WTC11 (cell line): Measurements from ENCODE around the gene UROC1. TPM values are rescaled to one million over a fixed set of nuclear protein-coding genes. Genes with fewer than 3 reads are reported as not detected.
"Not testable (repeated sequence)": the region's sequence is repeated elsewhere in the genome, so short reads cannot be mapped to it uniquely, and the experiment has no call there.

Experiments used
- ATAC-seq: fragments of 200-7000 bp; cut with Tn5 transposase; 2 replicates; pipeline ENCODE4 v1.10.0; 2021; ENCODE audit warnings: mild to moderate bottlenecking, moderate library complexity
- CTCF ChIA-PET: fragments of 300-600 bp; sonication (Branson Sonifier 250); formaldehyde crosslinking; loops from one replicate; lab custom pipeline; 2021; ENCODE audit warnings: antibody characterized with exemption; lab: Charles Lee
- POLR2A ChIA-PET: fragments of 350-600 bp; sonication (Branson Sonifier 250); formaldehyde crosslinking; loops from one replicate; lab custom pipeline; 2021; ENCODE audit warnings: antibody characterized with exemption; lab: Charles Lee
- DNase-seq: peaks from one replicate; pipeline ENCODE4 v3.0.0; 2021; ENCODE audit warnings: low spot score
- H3K27ac Mint-ChIP-seq: 2 replicates; pipeline ENCODE4 v1.8.0; 2021; ENCODE audit warnings: mixed read lengths
- H3K27me3 Mint-ChIP-seq: 2 replicates; pipeline ENCODE4 v1.8.0; 2021; ENCODE audit warnings: low read depth, mild to moderate bottlenecking, moderate library complexity, mixed read lengths
- H3K36me3 Mint-ChIP-seq: 2 replicates; pipeline ENCODE4 v1.8.0; 2021; ENCODE audit warnings: mixed read lengths
- H3K4me1 Mint-ChIP-seq: 2 replicates; pipeline ENCODE4 v1.8.0; 2022; ENCODE audit warnings: mixed read lengths
- H3K4me3 Mint-ChIP-seq: 2 replicates; pipeline ENCODE4 v1.8.0; 2021; ENCODE audit warnings: mild to moderate bottlenecking, moderate library complexity, mixed read lengths
- H3K9me3 Mint-ChIP-seq: 2 replicates; pipeline ENCODE4 v1.8.0; 2021; ENCODE audit warnings: mixed read lengths
- ELF4 ChIP-seq: sonication (generic); formaldehyde crosslinking; IDR thresholded peaks from 2 replicates; pipeline ENCODE4 v1.8.1; 2022; ENCODE audit warnings: low read depth, mild to moderate bottlenecking, moderate library complexity, missing genetic modification reagents
- ETV6 ChIP-seq: sonication (generic); formaldehyde crosslinking; IDR thresholded peaks from 2 replicates; pipeline ENCODE4 v1.8.1; 2022; ENCODE audit warnings: mild to moderate bottlenecking, missing genetic modification reagents
- GABPB1 ChIP-seq: sonication (generic); formaldehyde crosslinking; IDR thresholded peaks from 2 replicates; pipeline ENCODE4 v1.8.1; 2023; ENCODE audit warnings: mild to moderate bottlenecking, missing genetic modification reagents
- GRHL2 ChIP-seq: fragments of 250-450 bp; sonication (Bioruptor Pico); IDR thresholded peaks from 2 replicates; pipeline ENCODE4 v1.8.0; 2022; ENCODE audit warnings: mild to moderate bottlenecking, moderate library complexity; ENCODE audit not compliant: insufficient replicate concordance, severe bottlenecking
- MXD4 ChIP-seq: fragments of 250-450 bp; sonication (Bioruptor Pico); IDR thresholded peaks from 2 replicates; pipeline ENCODE4 v1.8.0; 2021; ENCODE audit warnings: mild to moderate bottlenecking, moderate library complexity, borderline replicate concordance
- NFATC4 ChIP-seq: fragments of 250-450 bp; sonication (Bioruptor Pico); IDR thresholded peaks from 2 replicates; pipeline ENCODE4 v1.9.0; 2021; ENCODE audit warnings: mild to moderate bottlenecking
- NFE2L1 ChIP-seq: sonication (generic); formaldehyde crosslinking; IDR thresholded peaks from 2 replicates; pipeline ENCODE4 v1.8.1; 2023; ENCODE audit warnings: missing genetic modification reagents
- ZNF219 ChIP-seq: sonication (generic); formaldehyde crosslinking; IDR thresholded peaks from 2 replicates; pipeline ENCODE4 v1.8.0; 2023; ENCODE audit warnings: missing genetic modification reagents, mild to moderate bottlenecking, borderline replicate concordance
- ZNF232 ChIP-seq: sonication (generic); formaldehyde crosslinking; IDR thresholded peaks from 2 replicates; pipeline ENCODE4 v1.8.0; 2022; ENCODE audit warnings: mild to moderate bottlenecking, missing genetic modification reagents
- ZNF396 ChIP-seq: fragments of 250-450 bp; sonication (Bioruptor Pico); IDR thresholded peaks from 2 replicates; pipeline ENCODE4 v1.8.0; 2021; ENCODE audit warnings: mild to moderate bottlenecking, moderate library complexity, borderline replicate concordance
- ZNF416 ChIP-seq: fragments of 250-450 bp; sonication (Bioruptor Pico); IDR thresholded peaks from 2 replicates; pipeline ENCODE4 v1.9.0; 2021; ENCODE audit warnings: mild to moderate bottlenecking, inconsistent platforms
- ZNF425 ChIP-seq: fragments of 250-450 bp; sonication (Bioruptor Pico); conservative IDR thresholded peaks from 2 replicates; pipeline ENCODE4 v1.9.0; 2021; ENCODE audit warnings: mild to moderate bottlenecking
- ZNF512 ChIP-seq: sonication (generic); formaldehyde crosslinking; IDR thresholded peaks from 2 replicates; pipeline ENCODE4 v1.8.1; 2022; ENCODE audit warnings: missing genetic modification reagents, borderline replicate concordance
- total RNA-seq: library from RNA; stranded (reverse); gene quantifications from 3 replicates; pipeline ENCODE4 v1.2.3, GENCODE V29; 2021
- TF ChIP-seq, protein P1 (sequence below): fragments of 200-600 bp; IDR thresholded peaks from 2 replicates; pipeline ENCODE4 v1.8.0; 2022; ENCODE audit warnings: antibody characterized with exemption
- TF ChIP-seq, protein P2 (sequence below): sonication (generic); formaldehyde crosslinking; IDR thresholded peaks from 2 replicates; pipeline ENCODE4 v1.8.1; 2022; ENCODE audit warnings: mild to moderate bottlenecking, missing genetic modification reagents, moderate library complexity, borderline replicate concordance
- TF ChIP-seq, protein P3 (sequence below): sonication (generic); formaldehyde crosslinking; IDR thresholded peaks from 2 replicates; pipeline ENCODE4 v1.8.0; 2022; ENCODE audit warnings: mild to moderate bottlenecking, missing genetic modification reagents
- TF ChIP-seq, protein P4 (sequence below): sonication (generic); formaldehyde crosslinking; IDR thresholded peaks from 2 replicates; pipeline ENCODE4 v1.8.1; 2023; ENCODE audit warnings: mild to moderate bottlenecking, missing genetic modification reagents, moderate library complexity
- TF ChIP-seq, protein P5 (sequence below): sonication (generic); formaldehyde crosslinking; IDR thresholded peaks from 2 replicates; pipeline ENCODE4 v1.8.0; 2022; ENCODE audit warnings: mild to moderate bottlenecking, missing genetic modification reagents
- TF ChIP-seq, protein P6 (sequence below): fragments of 250-450 bp; sonication (Bioruptor Pico); IDR thresholded peaks from 2 replicates; pipeline ENCODE4 v1.9.0; 2021; ENCODE audit warnings: mild to moderate bottlenecking

UROC1 gene
- total RNA-seq, 1 experiment from 2014 or later, result not detected

DNA sequence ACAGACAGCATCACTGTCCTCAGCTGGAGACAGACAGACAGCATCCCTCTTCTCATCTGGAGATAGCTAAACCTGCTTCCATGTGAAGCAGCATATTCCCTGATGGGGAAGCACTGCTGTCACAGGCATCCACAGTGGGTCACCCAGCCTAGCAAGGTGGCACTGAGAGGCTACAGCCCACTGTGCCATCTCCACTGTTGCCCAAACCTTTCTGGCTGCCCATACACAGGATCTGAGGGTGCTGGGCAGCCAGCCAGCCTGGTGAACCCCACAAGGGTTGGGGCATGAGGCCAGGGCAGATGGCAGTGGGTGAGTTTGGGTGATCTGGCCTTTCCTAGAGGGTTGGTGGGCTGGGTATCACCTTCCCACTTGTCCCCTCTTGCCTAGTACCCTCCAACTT, 18.1 kb upstream of the UROC1 start:
- Mint-ChIP-seq H3K4me3 (no peak overlapping the region), H3K36me3 (no peaks in the 10 kb centered on the region), H3K4me1 (0 out of 2 replicates have a peak, but pooled peaks cover 2% of the 10 kb centered on the region), H3K9me3 (no peaks in the 10 kb centered on the region), H3K27me3 (no peaks in the 10 kb centered on the region), H3K27ac (no peak overlapping the region)
- ChIA-PET POLR2A (interaction anchor here (0.5 kb wide), 1 partner anchor 352 kb away, joined by 3 read pairs; no protein-coding TSS in a partner anchor), CTCF (no interaction called here)
- no peak for TF ChIP-seq GRHL2 (CRISPR knock-in tag)
- TF ChIP-seq ZNF396 (CRISPR knock-in tag), result no peak
- TF ChIP-seq, protein P1, sequence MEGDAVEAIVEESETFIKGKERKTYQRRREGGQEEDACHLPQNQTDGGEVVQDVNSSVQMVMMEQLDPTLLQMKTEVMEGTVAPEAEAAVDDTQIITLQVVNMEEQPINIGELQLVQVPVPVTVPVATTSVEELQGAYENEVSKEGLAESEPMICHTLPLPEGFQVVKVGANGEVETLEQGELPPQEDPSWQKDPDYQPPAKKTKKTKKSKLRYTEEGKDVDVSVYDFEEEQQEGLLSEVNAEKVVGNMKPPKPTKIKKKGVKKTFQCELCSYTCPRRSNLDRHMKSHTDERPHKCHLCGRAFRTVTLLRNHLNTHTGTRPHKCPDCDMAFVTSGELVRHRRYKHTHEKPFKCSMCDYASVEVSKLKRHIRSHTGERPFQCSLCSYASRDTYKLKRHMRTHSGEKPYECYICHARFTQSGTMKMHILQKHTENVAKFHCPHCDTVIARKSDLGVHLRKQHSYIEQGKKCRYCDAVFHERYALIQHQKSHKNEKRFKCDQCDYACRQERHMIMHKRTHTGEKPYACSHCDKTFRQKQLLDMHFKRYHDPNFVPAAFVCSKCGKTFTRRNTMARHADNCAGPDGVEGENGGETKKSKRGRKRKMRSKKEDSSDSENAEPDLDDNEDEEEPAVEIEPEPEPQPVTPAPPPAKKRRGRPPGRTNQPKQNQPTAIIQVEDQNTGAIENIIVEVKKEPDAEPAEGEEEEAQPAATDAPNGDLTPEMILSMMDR, result no peak
- TF ChIP-seq, protein P2, sequence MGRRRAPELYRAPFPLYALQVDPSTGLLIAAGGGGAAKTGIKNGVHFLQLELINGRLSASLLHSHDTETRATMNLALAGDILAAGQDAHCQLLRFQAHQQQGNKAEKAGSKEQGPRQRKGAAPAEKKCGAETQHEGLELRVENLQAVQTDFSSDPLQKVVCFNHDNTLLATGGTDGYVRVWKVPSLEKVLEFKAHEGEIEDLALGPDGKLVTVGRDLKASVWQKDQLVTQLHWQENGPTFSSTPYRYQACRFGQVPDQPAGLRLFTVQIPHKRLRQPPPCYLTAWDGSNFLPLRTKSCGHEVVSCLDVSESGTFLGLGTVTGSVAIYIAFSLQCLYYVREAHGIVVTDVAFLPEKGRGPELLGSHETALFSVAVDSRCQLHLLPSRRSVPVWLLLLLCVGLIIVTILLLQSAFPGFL (CRISPR knock-in tag), result no peak
- no peak for TF ChIP-seq NFATC4 (CRISPR knock-in tag)
- no peak for TF ChIP-seq ZNF232 (CRISPR knock-in tag)
- DNase-seq, result no peak
- no peak for ATAC-seq

DNA sequence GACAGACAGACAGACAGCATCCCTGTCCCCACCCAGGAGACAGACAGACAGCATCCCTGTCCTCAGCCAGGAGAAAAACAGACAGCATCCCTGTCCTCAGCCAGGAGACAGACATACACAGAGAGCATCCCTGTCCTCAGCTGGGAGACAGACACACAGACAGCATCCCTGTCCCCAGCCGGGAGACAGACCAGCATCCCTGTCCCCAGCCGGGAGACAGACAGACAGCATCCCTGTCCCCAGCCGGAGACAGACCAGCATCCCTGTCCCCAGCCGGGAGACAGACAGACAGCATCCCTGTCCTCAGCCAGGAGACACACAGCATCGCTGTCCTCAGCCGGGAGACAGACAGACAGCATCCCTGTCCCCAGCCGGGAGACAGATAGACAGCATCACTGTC, 17.1 kb upstream of the UROC1 start:
- CTCF ChIA-PET, H3K9me3 Mint-ChIP-seq, H3K36me3 Mint-ChIP-seq, H3K27me3 Mint-ChIP-seq, DNase-seq, H3K4me1 Mint-ChIP-seq, H3K4me3 Mint-ChIP-seq, ATAC-seq, POLR2A ChIA-PET, H3K27ac Mint-ChIP-seq: not testable (repeated sequence)

GRCh38 chr3:126533506-126533905, 15.9 kb upstream of the UROC1 start:
- ChIA-PET POLR2A (no interaction called here), CTCF (interaction anchor here (1.1 kb wide), 1 partner anchor 11 kb away, joined by 3 read pairs; no protein-coding TSS in a partner anchor)
- no peak for ATAC-seq
- Mint-ChIP-seq H3K9me3 (no peaks in the 10 kb centered on the region), H3K4me1 (0 out of 2 replicates have a peak, but pooled peaks cover 8% of the 10 kb centered on the region), H3K27me3 (no peaks in the 10 kb centered on the region), H3K36me3 (no peaks in the 10 kb centered on the region), H3K4me3 (no peak overlapping the region)
- DNase-seq, result no peak
- no peak for TF ChIP-seq ELF4 (CRISPR knock-in tag)
- TF ChIP-seq ETV6, result no peak
- TF ChIP-seq, protein P3, sequence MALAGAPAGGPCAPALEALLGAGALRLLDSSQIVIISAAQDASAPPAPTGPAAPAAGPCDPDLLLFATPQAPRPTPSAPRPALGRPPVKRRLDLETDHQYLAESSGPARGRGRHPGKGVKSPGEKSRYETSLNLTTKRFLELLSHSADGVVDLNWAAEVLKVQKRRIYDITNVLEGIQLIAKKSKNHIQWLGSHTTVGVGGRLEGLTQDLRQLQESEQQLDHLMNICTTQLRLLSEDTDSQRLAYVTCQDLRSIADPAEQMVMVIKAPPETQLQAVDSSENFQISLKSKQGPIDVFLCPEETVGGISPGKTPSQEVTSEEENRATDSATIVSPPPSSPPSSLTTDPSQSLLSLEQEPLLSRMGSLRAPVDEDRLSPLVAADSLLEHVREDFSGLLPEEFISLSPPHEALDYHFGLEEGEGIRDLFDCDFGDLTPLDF (CRISPR knock-in tag), result no peak
- no peak for TF ChIP-seq ZNF232 (CRISPR knock-in tag)
- no peak for TF ChIP-seq MXD4
- TF ChIP-seq, protein P4, sequence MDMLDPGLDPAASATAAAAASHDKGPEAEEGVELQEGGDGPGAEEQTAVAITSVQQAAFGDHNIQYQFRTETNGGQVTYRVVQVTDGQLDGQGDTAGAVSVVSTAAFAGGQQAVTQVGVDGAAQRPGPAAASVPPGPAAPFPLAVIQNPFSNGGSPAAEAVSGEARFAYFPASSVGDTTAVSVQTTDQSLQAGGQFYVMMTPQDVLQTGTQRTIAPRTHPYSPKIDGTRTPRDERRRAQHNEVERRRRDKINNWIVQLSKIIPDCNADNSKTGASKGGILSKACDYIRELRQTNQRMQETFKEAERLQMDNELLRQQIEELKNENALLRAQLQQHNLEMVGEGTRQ, result no peak
- TF ChIP-seq, protein P5, sequence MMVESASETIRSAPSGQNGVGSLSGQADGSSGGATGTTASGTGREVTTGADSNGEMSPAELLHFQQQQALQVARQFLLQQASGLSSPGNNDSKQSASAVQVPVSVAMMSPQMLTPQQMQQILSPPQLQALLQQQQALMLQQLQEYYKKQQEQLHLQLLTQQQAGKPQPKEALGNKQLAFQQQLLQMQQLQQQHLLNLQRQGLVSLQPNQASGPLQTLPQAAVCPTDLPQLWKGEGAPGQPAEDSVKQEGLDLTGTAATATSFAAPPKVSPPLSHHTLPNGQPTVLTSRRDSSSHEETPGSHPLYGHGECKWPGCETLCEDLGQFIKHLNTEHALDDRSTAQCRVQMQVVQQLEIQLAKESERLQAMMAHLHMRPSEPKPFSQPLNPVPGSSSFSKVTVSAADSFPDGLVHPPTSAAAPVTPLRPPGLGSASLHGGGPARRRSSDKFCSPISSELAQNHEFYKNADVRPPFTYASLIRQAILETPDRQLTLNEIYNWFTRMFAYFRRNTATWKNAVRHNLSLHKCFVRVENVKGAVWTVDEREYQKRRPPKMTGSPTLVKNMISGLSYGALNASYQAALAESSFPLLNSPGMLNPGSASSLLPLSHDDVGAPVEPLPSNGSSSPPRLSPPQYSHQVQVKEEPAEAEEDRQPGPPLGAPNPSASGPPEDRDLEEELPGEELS, result no peak
- no peak for TF ChIP-seq NFATC4 (CRISPR knock-in tag)
- TF ChIP-seq NFE2L1 (CRISPR knock-in tag), result no peak
- no peak for TF ChIP-seq ZNF425
- TF ChIP-seq GABPB1 (CRISPR knock-in tag), result no peak
- TF ChIP-seq, protein P6, sequence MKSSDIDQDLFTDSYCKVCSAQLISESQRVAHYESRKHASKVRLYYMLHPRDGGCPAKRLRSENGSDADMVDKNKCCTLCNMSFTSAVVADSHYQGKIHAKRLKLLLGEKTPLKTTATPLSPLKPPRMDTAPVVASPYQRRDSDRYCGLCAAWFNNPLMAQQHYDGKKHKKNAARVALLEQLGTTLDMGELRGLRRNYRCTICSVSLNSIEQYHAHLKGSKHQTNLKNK, result no peak
- no peak for TF ChIP-seq GRHL2 (CRISPR knock-in tag)
- no peak for TF ChIP-seq ZNF416 (CRISPR knock-in tag)
- no peak for TF ChIP-seq ZNF512 (CRISPR knock-in tag)
- TF ChIP-seq ZNF219 (CRISPR knock-in tag), result no peak
- TF ChIP-seq, all 79 proteins: peak for 0
- H3K27ac Mint-ChIP-seq, result no peak overlapping the region
